Activated T-helper 1 cell treated with Interleukin-2 at 50 U/mL for 16 hours (primary cell): ENCODE data around the gene RALGAPB.
"Not testable (repeated sequence)": the region's sequence is repeated elsewhere in the genome, so short reads cannot be mapped to it uniquely, and the experiment has no call there.

Source experiments
- DNase-seq: peaks from one replicate; pipeline ENCODE4 v3.0.0-alpha.2; 2020; ENCODE audit warnings: low read depth

The RALGAPB gene

GRCh38 chr20:38472513-38473366 is at the start of gene RALGAPB:
TSS of gene RALGAPB (plus strand) at chr20:38472843. CDS start at chr20:38488433, 15,590 bp downstream.
- DNase-seq = peak; percentile 98

GRCh38 chr20:38423541-38423940 is 49.1 kb upstream of the RALGAPB start:
- DNase-seq = no peak

GRCh38 chr20:38424401-38424800 is 48.2 kb upstream of the RALGAPB start:
- no peak for DNase-seq

GRCh38 chr20:38426006-38426897 is 46.4 kb upstream of the RALGAPB start:
- DNase-seq = no peak

GRCh38 chr20:38427655-38428023 is 45.0 kb upstream of the RALGAPB start:
- no peak for DNase-seq

GRCh38 chr20:38428800-38429199 is 43.8 kb upstream of the RALGAPB start:
- DNase-seq = no peak

- DNase-seq = no peak
These were observed 43.3 kb upstream of the RALGAPB start for GRCh38 chr20:38429301-38429700.

GRCh38 chr20:38430679-38431325 is 41.8 kb upstream of the RALGAPB start:
- DNase-seq = no peak

GRCh38 chr20:38432292-38432691 is 40.4 kb upstream of the RALGAPB start:
- no peak for DNase-seq

GRCh38 chr20:38432870-38433269 is 39.8 kb upstream of the RALGAPB start:
- DNase-seq = not testable (repeated sequence)

- no peak for DNase-seq
These were observed 39.2 kb upstream of the RALGAPB start for GRCh38 chr20:38433304-38433972.

GRCh38 chr20:38434301-38434741 is 38.3 kb upstream of the RALGAPB start:
- DNase-seq = peak; percentile 2

- peak; percentile 82 for DNase-seq
These were observed 37.7 kb upstream of the RALGAPB start, which contains the start of gene SNHG17 for GRCh38 chr20:38434770-38435554. TSS of gene SNHG17 (minus strand) at chr20:38435328.

- DNase-seq = no peak
These were observed 37.1 kb upstream of the RALGAPB start for GRCh38 chr20:38435555-38435939.

- DNase-seq = no peak
These were observed 34.8 kb upstream of the RALGAPB start for GRCh38 chr20:38437796-38438195.

GRCh38 chr20:38441110-38441509 is 31.5 kb upstream of the RALGAPB start:
- DNase-seq = not testable (repeated sequence)

GRCh38 chr20:38441916-38442315 is 30.7 kb upstream of the RALGAPB start:
- no peak for DNase-seq

GRCh38 chr20:38445381-38445796 is 27.3 kb upstream of the RALGAPB start:
- DNase-seq = no peak

GRCh38 chr20:38445901-38446425 is 26.7 kb upstream of the RALGAPB start:
- DNase-seq = no peak

GRCh38 chr20:38446441-38447209 is 26.0 kb upstream of the RALGAPB start:
- DNase-seq = peak; percentile 88
